ENCODE data around the gene FFAR3. TPM values are rescaled to one million over a fixed set of nuclear protein-coding genes. Genes with fewer than 3 reads are reported as not detected.
A peak's percentile ranks its signal among the peaks of the same experiment; 100 is the strongest.

The FFAR3 gene
- total and polyA plus RNA-seq, 9 of the 15 experiments (the other 6 are each of a cell fraction or from before 2014, with no cell fraction given): not detected

GRCh38 chr19:35318679-35319448 is 39.4 kb upstream of the FFAR3 start (continued):
- TF ChIP-seq ZNF639 (CRISPR knock-in tag; conservative IDR thresholded peaks at IDR 0.05 in 1 of 2, IDR thresholded peaks at IDR 0.05 in 1 of 2): peak in 1 of 2 experiments; percentile 66; a peak in 2 of 4 replicates
- TF ChIP-seq RBFOX2 (IDR thresholded peaks at IDR 0.05; ENCODE audit: low read depth, low read length): peak; percentile 24; the same call in 1 of the 2 replicates
- TF ChIP-seq, protein P1, sequence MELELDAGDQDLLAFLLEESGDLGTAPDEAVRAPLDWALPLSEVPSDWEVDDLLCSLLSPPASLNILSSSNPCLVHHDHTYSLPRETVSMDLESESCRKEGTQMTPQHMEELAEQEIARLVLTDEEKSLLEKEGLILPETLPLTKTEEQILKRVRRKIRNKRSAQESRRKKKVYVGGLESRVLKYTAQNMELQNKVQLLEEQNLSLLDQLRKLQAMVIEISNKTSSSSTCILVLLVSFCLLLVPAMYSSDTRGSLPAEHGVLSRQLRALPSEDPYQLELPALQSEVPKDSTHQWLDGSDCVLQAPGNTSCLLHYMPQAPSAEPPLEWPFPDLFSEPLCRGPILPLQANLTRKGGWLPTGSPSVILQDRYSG (tag; conservative IDR thresholded peaks at IDR 0.05; ENCODE audit: low read depth): peak; percentile 39; the same call in 1 of the 2 replicates
- 0 out of 4 replicates have a peak, but pooled peaks of 1 of the 2 experiments have one; percentile 11 for TF ChIP-seq NRF1 (conservative IDR thresholded peaks at IDR 0.05 in 1 of 2, IDR thresholded peaks at IDR 0.05 in 1 of 2)
- no peak for TF ChIP-seq NFIX (CRISPR knock-in tag; IDR thresholded peaks at IDR 0.05; ENCODE audit: low read depth)
- TF ChIP-seq MEF2D (tag; conservative IDR thresholded peaks at IDR 0.05; ENCODE audit: low read depth): 0 out of 2 replicates have a peak, but pooled peaks have one; percentile 49
- TF ChIP-seq, protein P2, sequence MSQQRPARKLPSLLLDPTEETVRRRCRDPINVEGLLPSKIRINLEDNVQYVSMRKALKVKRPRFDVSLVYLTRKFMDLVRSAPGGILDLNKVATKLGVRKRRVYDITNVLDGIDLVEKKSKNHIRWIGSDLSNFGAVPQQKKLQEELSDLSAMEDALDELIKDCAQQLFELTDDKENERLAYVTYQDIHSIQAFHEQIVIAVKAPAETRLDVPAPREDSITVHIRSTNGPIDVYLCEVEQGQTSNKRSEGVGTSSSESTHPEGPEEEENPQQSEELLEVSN (IDR thresholded peaks at IDR 0.05; ENCODE audit: borderline replicate concordance in 1 of 2, extremely low read depth in 1 of 2, insufficient read depth in 1 of 2, insufficient read length in 1 of 2, low read depth in 1 of 2, low read length in 1 of 2, poor library complexity in 1 of 2, severe bottlenecking in 1 of 2): peak; percentile 70 to 74
- TF ChIP-seq BHLHE40 (IDR thresholded peaks at IDR 0.05; ENCODE audit: low read length): peak; percentile 100
- peak in 1 of 2 experiments; percentile 9; a peak in 1 of 4 replicates for TF ChIP-seq RCOR1 (IDR thresholded peaks at IDR 0.05; ENCODE audit: borderline replicate concordance in 1 of 2, low read depth in 2 of 2, low read length in 2 of 2)
- TF ChIP-seq MYC (IDR thresholded peaks at IDR 0.05; ENCODE audit: low read depth, low read length): no peak
- TF ChIP-seq MYC (CRISPR knock-in tag; IDR thresholded peaks at IDR 0.05; ENCODE audit: borderline replicate concordance, low read depth): 0 out of 2 replicates have a peak, but pooled peaks have one; percentile 12
- peak; percentile 50; the same call in 1 of the 2 replicates for TF ChIP-seq ZBTB7A (IDR thresholded peaks at IDR 0.05; ENCODE audit: borderline replicate concordance, control insufficient read depth, low read depth, low read length)
- peak; percentile 42 for TF ChIP-seq GABPA (tag; conservative IDR thresholded peaks at IDR 0.05; ENCODE audit: low read depth)
- TF ChIP-seq ELF2 (CRISPR knock-in tag; IDR thresholded peaks at IDR 0.05): 0 out of 2 replicates have a peak, but pooled peaks have one; percentile 42
- TF ChIP-seq USF2 (CRISPR knock-in tag; IDR thresholded peaks at IDR 0.05): 0 out of 2 replicates have a peak, but pooled peaks have one; percentile 8
- TF ChIP-seq ARID1B (IDR thresholded peaks at IDR 0.05): peak; percentile 33; the same call in 1 of the 2 replicates
- peak; percentile 18; the same call in 1 of the 2 replicates for TF ChIP-seq ZFX (CRISPR knock-in tag; IDR thresholded peaks at IDR 0.05)
- peak; percentile 48; the same call in 1 of the 2 replicates for TF ChIP-seq ETV1 (tag; conservative IDR thresholded peaks at IDR 0.05; ENCODE audit: low read depth)
- no peak for TF ChIP-seq THAP7 (CRISPR knock-in tag; IDR thresholded peaks at IDR 0.05)
